ENCODE measurements around the gene CEP250. TPM values are rescaled to one million over a fixed set of nuclear protein-coding genes. Genes with fewer than 3 reads are reported as not detected.
"Not testable (repeated sequence)": the region's sequence is repeated elsewhere in the genome, so short reads cannot be mapped to it uniquely, and the experiment has no call there.

CEP250 gene
- total RNA-seq, 1 experiment from 2014 or later: 63.6 TPM

DNA sequence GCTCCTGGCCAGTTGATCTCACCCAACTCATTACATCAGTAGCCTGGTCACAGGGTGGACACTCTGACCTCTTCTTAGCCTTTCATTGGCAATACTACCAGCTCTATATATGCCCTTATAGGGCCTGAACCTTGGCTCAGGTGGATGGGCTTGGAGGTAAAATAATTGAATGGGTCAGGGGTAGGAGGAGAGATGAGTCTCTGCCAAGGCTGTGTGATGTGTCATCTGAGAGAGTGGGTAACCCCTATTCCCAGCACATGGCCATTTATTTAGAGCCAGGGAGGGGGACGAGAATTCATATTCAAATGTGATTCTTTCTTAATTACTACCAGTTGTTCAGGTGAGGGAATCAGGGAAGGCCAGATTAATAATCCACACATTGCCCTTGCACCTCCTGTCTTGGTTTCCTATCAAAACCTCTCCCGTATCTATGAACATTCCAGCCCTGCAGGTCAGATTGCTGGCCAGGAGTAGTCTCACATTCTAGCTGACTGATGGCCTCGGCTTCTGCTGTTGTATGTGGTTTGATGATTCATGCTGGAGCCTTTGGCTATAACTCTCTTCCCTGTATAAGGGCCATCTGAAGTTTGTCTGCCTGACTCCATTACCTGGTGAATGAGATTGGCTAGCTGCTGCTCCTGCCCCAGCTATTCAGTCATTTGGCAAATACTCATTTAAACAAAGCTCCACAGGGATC is 60.7 kb downstream of the CEP250 start:
- peaks cover 30% of the 10 kb centered on the region for H3F3A ChIP-seq (ENCODE audit: insufficient read depth, low read depth)
- peak overlapping the region; percentile 45 for H3K4me2 ChIP-seq
- ChIA-PET POLR2A (ENCODE audit: unreplicated experiment) (interaction anchor here (0.5 to 0.8 kb wide), 7 partner anchors 20 to 612 kb away, joined by 3 to 6 read pairs (median 4); no protein-coding TSS in a partner anchor), CTCF (interaction anchor here (0.6 to 1.1 kb wide), 3 partner anchors 103 to 348 kb away, joined by 3 to 11 read pairs (median 3); no protein-coding TSS in a partner anchor)
- no peaks in the 10 kb centered on the region for H3K9me3 ChIP-seq (ENCODE audit: insufficient read depth, low read depth)
- no peaks in the 10 kb centered on the region for H3K9me2 ChIP-seq (ENCODE audit: insufficient read depth)
- H3K27ac ChIP-seq: peak overlapping the region; percentile 80
- H3K79me2 ChIP-seq (ENCODE audit: low read depth): no peaks in the 10 kb centered on the region
- H3K4me1 ChIP-seq (replicated peaks; ENCODE audit: insufficient read depth): peaks cover 36% of the 10 kb centered on the region
- intact Hi-C loops (cut with micrococcal nuclease; ENCODE audit: unreplicated experiment): loop anchor here (1.0 to 2.0 kb wide), 3 partner anchors 100 to 439 kb away; partner anchors contain the start of gene SCAND1
- peak; percentile 78 to 95 for DNase-seq
- no TSS peak for BruUV-seq (replicated peaks)
- no peaks in the 10 kb centered on the region for H3K27me3 ChIP-seq (ENCODE audit: insufficient read depth, low read depth)
- H4K20me1 ChIP-seq (ENCODE audit: insufficient read depth): no peaks in the 10 kb centered on the region
- H2AFZ ChIP-seq: no peak overlapping the region
- H3K36me3 ChIP-seq (ENCODE audit: low read depth): no peaks in the 10 kb centered on the region; the same call in 1 of the 2 replicates
- TF ChIP-seq, protein P1, sequence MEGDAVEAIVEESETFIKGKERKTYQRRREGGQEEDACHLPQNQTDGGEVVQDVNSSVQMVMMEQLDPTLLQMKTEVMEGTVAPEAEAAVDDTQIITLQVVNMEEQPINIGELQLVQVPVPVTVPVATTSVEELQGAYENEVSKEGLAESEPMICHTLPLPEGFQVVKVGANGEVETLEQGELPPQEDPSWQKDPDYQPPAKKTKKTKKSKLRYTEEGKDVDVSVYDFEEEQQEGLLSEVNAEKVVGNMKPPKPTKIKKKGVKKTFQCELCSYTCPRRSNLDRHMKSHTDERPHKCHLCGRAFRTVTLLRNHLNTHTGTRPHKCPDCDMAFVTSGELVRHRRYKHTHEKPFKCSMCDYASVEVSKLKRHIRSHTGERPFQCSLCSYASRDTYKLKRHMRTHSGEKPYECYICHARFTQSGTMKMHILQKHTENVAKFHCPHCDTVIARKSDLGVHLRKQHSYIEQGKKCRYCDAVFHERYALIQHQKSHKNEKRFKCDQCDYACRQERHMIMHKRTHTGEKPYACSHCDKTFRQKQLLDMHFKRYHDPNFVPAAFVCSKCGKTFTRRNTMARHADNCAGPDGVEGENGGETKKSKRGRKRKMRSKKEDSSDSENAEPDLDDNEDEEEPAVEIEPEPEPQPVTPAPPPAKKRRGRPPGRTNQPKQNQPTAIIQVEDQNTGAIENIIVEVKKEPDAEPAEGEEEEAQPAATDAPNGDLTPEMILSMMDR (conservative IDR thresholded peaks at IDR 0.05): no peak
- no peak for TF ChIP-seq EZH2 (IDR thresholded peaks at IDR 0.05; ENCODE audit: low read depth)
- H3K4me3 ChIP-seq: no peak overlapping the region

DNA sequence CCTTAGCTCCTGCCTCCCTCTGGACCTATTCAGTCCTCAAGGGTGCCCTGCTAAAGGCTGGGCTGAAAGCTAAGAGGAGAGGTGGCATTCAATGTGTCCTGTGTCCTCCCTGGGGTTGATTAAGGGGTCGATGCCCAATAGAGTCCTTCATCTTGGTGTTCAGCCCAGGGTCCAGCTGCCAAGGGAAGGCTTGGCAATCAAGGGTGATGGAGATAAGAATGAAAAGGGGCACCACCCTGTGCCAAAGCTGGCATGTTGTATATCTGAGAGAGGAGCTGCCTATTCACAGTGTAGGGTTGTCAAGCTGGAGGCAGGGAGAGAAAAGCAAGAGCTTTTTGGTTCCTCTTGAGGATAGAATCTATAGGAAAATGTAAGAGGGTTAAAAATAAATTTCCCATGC is 61.7 kb downstream of the CEP250 start:
- peak overlapping the region; percentile 80 for H3K27ac ChIP-seq
- intact Hi-C loops (cut with micrococcal nuclease; ENCODE audit: unreplicated experiment): loop anchor here (2.0 kb wide), 1 partner anchor 438 kb away; the partner anchor contains the start of gene SCAND1
- no peaks in the 10 kb centered on the region for H3K9me3 ChIP-seq (ENCODE audit: insufficient read depth, low read depth)
- H3F3A ChIP-seq (ENCODE audit: insufficient read depth, low read depth): peaks cover 30% of the 10 kb centered on the region
- H3K79me2 ChIP-seq (ENCODE audit: low read depth): no peaks in the 10 kb centered on the region
- CTCF ChIA-PET: interaction anchor here (0.7 kb wide), 1 partner anchor 13 kb away, joined by 5 read pairs; no protein-coding TSS in a partner anchor
- no peaks in the 10 kb centered on the region for H3K36me3 ChIP-seq (ENCODE audit: low read depth)
- H3K4me1 ChIP-seq (replicated peaks; ENCODE audit: insufficient read depth): peaks cover 36% of the 10 kb centered on the region
- no peak overlapping the region for H2AFZ ChIP-seq
- H3K9me2 ChIP-seq (ENCODE audit: insufficient read depth): no peaks in the 10 kb centered on the region
- H4K20me1 ChIP-seq (ENCODE audit: insufficient read depth): no peaks in the 10 kb centered on the region
- no peak overlapping the region for H3K4me3 ChIP-seq
- no TSS peak for BruUV-seq (replicated peaks)
- H3K27me3 ChIP-seq (ENCODE audit: insufficient read depth, low read depth): no peaks in the 10 kb centered on the region
- DNase-seq: no peak
- POLR2A ChIA-PET (ENCODE audit: unreplicated experiment): interaction anchor here (0.5 to 0.6 kb wide), 2 partner anchors 20 to 24 kb away, joined by 6 to 7 read pairs; no protein-coding TSS in a partner anchor
- H3K4me2 ChIP-seq: peak overlapping the region; percentile 45
- TF ChIP-seq EZH2 (IDR thresholded peaks at IDR 0.05; ENCODE audit: low read depth): no peak
- TF ChIP-seq, protein P1 (conservative IDR thresholded peaks at IDR 0.05): no peak

DNA sequence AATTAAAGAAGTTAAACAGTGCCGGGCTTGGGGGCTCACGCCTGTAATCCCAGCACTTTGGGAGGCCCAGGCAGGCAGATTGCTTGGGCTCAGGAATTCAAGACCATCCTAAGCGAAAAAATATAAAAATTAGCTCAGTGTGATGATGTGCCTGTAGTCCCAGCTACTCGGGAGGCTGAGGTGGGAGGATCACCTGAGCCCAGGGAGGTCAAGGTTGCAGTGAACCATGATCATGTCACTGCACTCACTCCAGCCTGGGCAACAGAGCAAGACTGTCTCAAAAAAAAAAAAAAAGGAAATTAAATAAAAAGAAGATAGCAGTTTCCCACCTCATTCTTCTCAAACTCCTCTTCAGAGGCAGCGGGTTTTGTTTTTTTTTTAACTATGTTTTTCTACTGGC is 62.4 kb downstream of the CEP250 start:
- Histone ChIP-seq H3F3A (ENCODE audit: insufficient read depth, low read depth) (peaks cover 30% of the 10 kb centered on the region), H3K4me1 (replicated peaks; ENCODE audit: insufficient read depth) (peaks cover 36% of the 10 kb centered on the region)
- ChIA-PET POLR2A (ENCODE audit: unreplicated experiment) (interaction anchor here (0.6 kb wide), 1 partner anchor 24 kb away, joined by 6 read pairs; no protein-coding TSS in a partner anchor), CTCF (interaction anchor here (0.7 kb wide), 1 partner anchor 13 kb away, joined by 5 read pairs; no protein-coding TSS in a partner anchor)
- not testable (repeated sequence) for H3K9me3 ChIP-seq (ENCODE audit: insufficient read depth, low read depth); H3K36me3 ChIP-seq (ENCODE audit: low read depth); DNase-seq; H3K79me2 ChIP-seq (ENCODE audit: low read depth); H3K9me2 ChIP-seq (ENCODE audit: insufficient read depth); H3K4me2 ChIP-seq; H3K27me3 ChIP-seq (ENCODE audit: insufficient read depth, low read depth); H3K4me3 ChIP-seq; H2AFZ ChIP-seq; BruUV-seq (replicated peaks); H3K27ac ChIP-seq; H4K20me1 ChIP-seq (ENCODE audit: insufficient read depth)
- intact Hi-C loops (cut with micrococcal nuclease; ENCODE audit: unreplicated experiment): loop anchor here (2.0 kb wide), 1 partner anchor 437 kb away; the partner anchor contains the start of gene SCAND1

All from PC-9 (cell line).